Thymus (tissue), 11 donors: Measurements from ENCODE around the gene RCSD1. TPM values are rescaled to one million over a fixed set of nuclear protein-coding genes. Genes with fewer than 3 reads are reported as not detected.

Experiments
- DNase-seq, 9 donors: peaks; one replicate each; pipeline ENCODE4 v3.0.0-alpha.2; 2013; ENCODE audit warnings: low spot score in 9 of 9, low read depth in 6 of 9, missing footprints in 1 of 9
- H3K27ac ChIP-seq, 2 donors: one replicate each; pipeline ENCODE4 v1.5.1; 2013; ENCODE audit warnings: control low read depth in 1 of 2, low read depth in 1 of 2, low read length in 1 of 2, mild to moderate bottlenecking in 1 of 2, moderate library complexity in 1 of 2
- H3K27me3 ChIP-seq, 2 donors: one replicate each; pipeline ENCODE4 v1.5.1; 2013; ENCODE audit warnings: low read length in 1 of 2; ENCODE audit not compliant: control insufficient read depth in 2 of 2, insufficient read depth in 1 of 2
- H3K36me3 ChIP-seq, 2 donors: one replicate each; pipeline ENCODE4 v1.5.1; 2013; ENCODE audit warnings: low read length in 1 of 2, mild to moderate bottlenecking in 1 of 2, moderate library complexity in 1 of 2; ENCODE audit not compliant: control insufficient read depth in 2 of 2, insufficient read depth in 2 of 2
- H3K4me1 ChIP-seq, 2 donors: one replicate each; pipeline ENCODE4 v1.5.1; 2013; ENCODE audit warnings: low read length in 2 of 2; ENCODE audit not compliant: control insufficient read depth in 2 of 2, insufficient read depth in 2 of 2
- H3K4me3 ChIP-seq, 2 donors: one replicate each; pipeline ENCODE4 v1.5.1; 2013; ENCODE audit warnings: low read length in 2 of 2, control low read depth in 1 of 2, mild to moderate bottlenecking in 1 of 2
- H3K9me3 ChIP-seq, 2 donors: one replicate each; pipeline ENCODE4 v1.5.1; 2013; ENCODE audit warnings: low read length in 1 of 2, mild to moderate bottlenecking in 1 of 2; ENCODE audit not compliant: control insufficient read depth in 2 of 2, insufficient read depth in 1 of 2
- WGBS: extraction: QIAGEN DNeasy Blood & Tissue Kit; methylation state at CpG from one replicate; pipeline ENCODE4 v1.1.7; 2013; 5-methylcytosine and 5-hydroxymethylcytosine counted together
- polyA plus RNA-seq: library from polyadenylated mRNA; stranded (reverse); fragments of 200-250 nt; gene quantifications from one replicate; pipeline ENCODE4 v1.2.3, GENCODE V29; 2013
- total RNA-seq: library from RNA; stranded (reverse); fragments of 120-200 nt; gene quantifications from one replicate; pipeline ENCODE4 v1.2.4, GENCODE V29; 2013
- donor health status: healthy.

Gene RCSD1
- total and polyA plus RNA-seq, 2 donors = 69.4 to 95.8 TPM

DNA sequence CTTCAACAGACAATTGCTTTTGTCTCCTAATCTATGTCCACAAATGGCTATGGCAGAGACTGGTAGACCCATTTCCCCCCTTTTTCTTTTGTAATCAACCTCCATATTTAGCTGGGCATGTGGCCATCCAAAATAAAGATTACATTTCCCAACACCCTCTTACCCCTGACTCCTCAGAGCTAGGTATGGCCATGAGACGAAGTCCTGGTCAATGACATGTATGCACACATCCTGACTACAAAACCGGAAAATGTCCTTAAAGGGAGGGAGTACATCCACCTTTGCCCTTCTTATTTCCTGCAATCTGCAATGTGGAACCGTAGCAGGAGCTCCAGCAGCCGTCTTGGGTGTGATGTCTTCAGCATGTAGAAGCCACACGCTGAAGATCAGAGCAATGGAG is 36.2 kb upstream of the RCSD1 start:
- DNase-seq = no peak
- 87% methylated on average over 5 of the region's 5 CpGs for WGBS
- no peaks in the 10 kb centered on the region for H3K4me1 ChIP-seq
- H3K9me3 ChIP-seq = no peaks in the 10 kb centered on the region
- H3K27me3 ChIP-seq = no peaks in the 10 kb centered on the region
- H3K27ac ChIP-seq = no peak overlapping the region
- H3K36me3 ChIP-seq = no peaks in the 10 kb centered on the region
- H3K4me3 ChIP-seq = no peak overlapping the region

DNA sequence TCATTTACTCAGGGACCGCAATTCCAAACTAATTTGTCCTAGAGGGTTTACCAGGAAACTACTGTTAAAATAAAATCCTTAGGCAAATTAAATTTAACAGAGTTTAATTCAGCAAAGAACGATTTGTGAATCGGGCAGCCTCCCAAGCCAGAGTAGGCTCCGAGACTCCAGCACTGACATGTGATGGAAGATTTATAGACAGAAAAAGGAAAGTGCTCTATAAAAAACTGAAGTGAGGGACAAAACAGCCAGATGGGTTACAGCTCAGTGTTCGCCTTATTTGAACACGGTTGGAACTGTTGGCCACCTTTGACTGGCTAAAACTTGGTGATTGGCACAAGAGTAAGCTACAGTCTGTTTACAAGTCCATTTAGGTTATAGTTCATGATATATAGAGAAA is 35.2 kb upstream of the RCSD1 start:
- no peak overlapping the region for H3K27ac ChIP-seq
- no peak overlapping the region for H3K4me3 ChIP-seq
- H3K4me1 ChIP-seq = peaks cover 0 to under 1% of the 10 kb centered on the region in 2 donors
- no peaks in the 10 kb centered on the region for H3K27me3 ChIP-seq
- H3K9me3 ChIP-seq = no peaks in the 10 kb centered on the region
- H3K36me3 ChIP-seq = no peaks in the 10 kb centered on the region
- DNase-seq = no peak
- WGBS = 80% methylated on average over 6 of the region's 6 CpGs

DNA sequence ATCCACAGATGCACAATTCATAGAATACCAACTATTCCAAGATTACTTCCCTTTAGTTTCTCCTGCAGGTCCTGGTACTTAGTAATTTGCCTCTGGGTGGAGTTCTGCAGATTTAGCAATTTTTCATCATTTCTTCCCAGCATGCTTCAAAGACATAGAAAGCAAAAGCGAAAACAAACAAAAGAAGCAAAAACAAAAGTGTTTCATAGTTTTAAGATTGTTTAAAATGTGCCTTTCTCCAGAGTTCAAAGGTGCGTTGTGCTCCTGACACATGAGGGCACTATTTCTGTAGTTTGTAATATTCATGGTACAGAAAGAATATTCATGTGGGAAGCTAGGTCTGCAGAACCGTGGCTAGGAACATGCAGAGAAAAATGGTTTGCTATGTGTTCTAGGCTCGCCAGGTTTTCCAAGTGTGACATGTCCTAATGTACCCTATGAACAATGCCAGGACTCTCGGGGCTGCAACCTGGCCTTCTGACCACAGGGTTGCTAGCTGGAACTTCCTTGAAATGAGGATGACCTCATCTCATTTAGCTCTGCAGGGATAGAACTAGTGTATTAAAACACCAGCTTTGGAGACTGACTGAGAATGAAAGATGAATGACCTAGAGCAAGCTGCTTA is 30.0 kb upstream of the RCSD1 start:
- WGBS = 8% methylated on average over 5 of the region's 5 CpGs
- Histone ChIP-seq H3K36me3 (no peaks in the 10 kb centered on the region), H3K27ac (no peak overlapping the region), H3K27me3 (no peaks in the 10 kb centered on the region), H3K9me3 (no peaks in the 10 kb centered on the region), H3K4me3 (no peak overlapping the region), H3K4me1 (peaks cover 31 to 36% of the 10 kb centered on the region in 2 donors)
- peak in 6 of 9 donors; percentile 56 to 86 (median 61) for DNase-seq

DNA sequence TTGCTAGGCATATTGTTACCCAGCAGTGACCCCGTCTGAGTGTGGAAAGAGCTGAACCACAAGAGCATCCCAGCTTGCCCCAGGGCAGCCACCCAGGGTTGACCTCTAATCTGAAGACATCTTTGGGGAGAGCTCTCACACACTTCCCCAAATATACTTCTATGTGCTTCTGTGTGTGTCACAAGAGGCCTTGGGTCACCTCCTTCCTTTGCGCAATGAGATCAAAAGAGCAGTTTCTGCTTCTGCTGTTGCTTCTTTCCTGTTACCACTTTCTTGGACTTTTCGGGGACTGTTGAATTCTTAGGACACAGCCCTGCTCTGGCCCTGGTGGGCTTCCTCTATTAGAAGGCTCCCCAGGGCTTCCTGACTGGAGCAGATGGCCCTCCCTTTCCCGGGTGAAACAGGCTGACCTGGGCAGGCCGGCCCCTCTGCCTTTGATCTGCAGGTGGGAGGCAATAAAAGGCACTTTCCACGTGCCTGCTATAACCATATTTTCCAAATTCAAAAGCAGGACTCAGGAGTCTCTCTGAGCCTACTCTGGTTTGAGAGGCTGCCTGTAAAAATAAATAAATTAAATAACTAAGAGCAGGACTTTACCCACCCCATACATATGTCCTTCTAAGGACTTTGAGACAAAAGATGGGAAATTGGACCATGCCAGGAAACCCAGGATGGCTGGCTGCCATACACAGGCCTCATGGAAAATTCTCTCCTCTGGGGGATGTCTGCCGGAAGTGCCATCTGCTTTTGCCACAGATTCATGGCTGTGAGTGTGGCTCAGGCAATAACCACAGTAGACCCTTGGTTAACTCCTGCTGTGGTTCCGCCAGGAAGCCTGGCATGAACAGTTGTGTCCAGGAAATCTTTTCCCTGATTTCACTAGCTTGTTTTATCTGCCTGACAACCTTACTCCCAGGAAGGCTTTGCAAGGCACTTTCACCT is 28.3 kb upstream of the RCSD1 start:
- Histone ChIP-seq H3K27ac (peak overlapping the region; percentile 40 to 64), H3K9me3 (peaks cover 0 to 2% of the 10 kb centered on the region in 2 donors), H3K27me3 (no peaks in the 10 kb centered on the region), H3K4me1 (peaks cover 31 to 36% of the 10 kb centered on the region in 2 donors), H3K36me3 (no peaks in the 10 kb centered on the region), H3K4me3 (no peak overlapping the region)
- WGBS = 19% methylated on average over 8 of the region's 8 CpGs
- DNase-seq = peak in 1 of 9 donors; percentile 65

DNA sequence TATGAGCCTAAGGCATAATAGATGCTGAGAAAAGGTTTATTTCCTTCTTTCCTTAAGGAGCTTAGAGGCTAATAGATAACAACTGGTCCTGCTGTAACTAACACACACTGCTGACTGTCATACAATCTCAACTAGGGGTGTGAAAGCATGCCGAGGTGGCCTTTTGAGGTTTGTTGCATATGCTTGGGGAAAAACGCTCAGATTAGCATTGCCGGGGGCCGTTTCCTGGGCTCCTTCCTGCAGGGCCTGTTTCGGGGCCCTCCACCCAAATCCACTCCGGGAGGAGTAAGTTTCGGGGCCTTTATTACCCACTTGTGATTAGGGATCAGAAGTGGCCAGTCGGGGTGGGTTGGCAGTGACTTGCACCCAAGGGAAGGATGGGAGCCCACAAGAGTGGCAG is 27.2 kb upstream of the RCSD1 start:
- DNase-seq = peak in 1 of 9 donors; percentile 48
- Histone ChIP-seq H3K27me3 (no peaks in the 10 kb centered on the region), H3K4me3 (no peak overlapping the region), H3K4me1 (peaks cover 31 to 36% of the 10 kb centered on the region in 2 donors), H3K9me3 (peaks cover 4 to 11% of the 10 kb centered on the region in 2 donors), H3K27ac (no peak overlapping the region), H3K36me3 (no peaks in the 10 kb centered on the region)
- 51% methylated on average over 8 of the region's 8 CpGs for WGBS

DNA sequence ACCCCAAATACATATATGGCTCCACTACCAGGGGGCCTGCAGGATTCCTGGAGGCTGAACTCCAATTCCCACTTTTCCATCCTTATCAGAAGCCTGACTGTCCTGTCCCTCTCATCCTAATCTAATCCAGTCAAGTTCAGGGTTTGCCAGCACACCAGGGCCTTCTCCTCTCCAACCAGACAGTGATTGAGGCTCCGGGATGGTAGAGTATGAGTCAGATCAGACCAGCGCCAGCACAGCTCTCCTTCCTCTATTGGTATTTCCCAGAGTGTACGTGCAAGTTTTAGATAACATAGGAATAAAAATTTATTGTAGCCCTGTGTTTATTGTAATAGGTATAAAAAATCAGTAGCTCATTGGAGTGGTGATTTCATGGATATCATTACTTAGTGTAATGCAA is 24.5 kb upstream of the RCSD1 start:
- WGBS = 98% methylated on average over 3 of the region's 3 CpGs

DNA sequence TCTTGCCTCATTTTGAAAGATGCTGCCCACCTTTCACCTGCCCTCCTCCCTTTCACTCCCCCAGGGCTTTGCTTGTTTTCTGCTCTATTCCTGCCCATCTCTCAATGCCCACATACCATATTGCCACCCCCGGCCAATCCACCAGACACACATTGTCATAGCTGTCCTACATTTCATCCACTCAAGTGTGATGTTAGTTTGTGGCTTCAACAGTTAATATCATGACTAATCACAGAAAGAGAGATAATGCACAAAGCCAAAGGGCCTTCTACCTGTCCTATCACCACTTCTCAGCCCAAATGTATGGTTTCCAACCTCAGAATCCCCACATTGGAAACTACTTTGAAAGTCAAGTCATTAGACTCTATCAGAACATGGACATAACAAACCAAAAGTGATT is 18.0 kb upstream of the RCSD1 start:
- H3K9me3 ChIP-seq = peaks cover 4 to 13% of the 10 kb centered on the region in 2 donors
- WGBS = 97% methylated on average over 1 of the region's 1 CpG
- H3K27me3 ChIP-seq = no peaks in the 10 kb centered on the region
- no peak overlapping the region for H3K4me3 ChIP-seq
- no peaks in the 10 kb centered on the region for H3K36me3 ChIP-seq
- no peak overlapping the region for H3K27ac ChIP-seq
- no peak for DNase-seq
- peaks cover 9 to 16% of the 10 kb centered on the region in 2 donors for H3K4me1 ChIP-seq

More for the DNA sequence above, 24.5 kb upstream of the RCSD1 start:
- Histone ChIP-seq H3K27ac (no peak overlapping the region), H3K36me3 (no peaks in the 10 kb centered on the region), H3K4me1 (peaks cover 27 to 29% of the 10 kb centered on the region in 2 donors), H3K9me3 (peaks cover 4 to 15% of the 10 kb centered on the region in 2 donors), H3K27me3 (no peaks in the 10 kb centered on the region), H3K4me3 (no peak overlapping the region)
- no peak for DNase-seq

DNA sequence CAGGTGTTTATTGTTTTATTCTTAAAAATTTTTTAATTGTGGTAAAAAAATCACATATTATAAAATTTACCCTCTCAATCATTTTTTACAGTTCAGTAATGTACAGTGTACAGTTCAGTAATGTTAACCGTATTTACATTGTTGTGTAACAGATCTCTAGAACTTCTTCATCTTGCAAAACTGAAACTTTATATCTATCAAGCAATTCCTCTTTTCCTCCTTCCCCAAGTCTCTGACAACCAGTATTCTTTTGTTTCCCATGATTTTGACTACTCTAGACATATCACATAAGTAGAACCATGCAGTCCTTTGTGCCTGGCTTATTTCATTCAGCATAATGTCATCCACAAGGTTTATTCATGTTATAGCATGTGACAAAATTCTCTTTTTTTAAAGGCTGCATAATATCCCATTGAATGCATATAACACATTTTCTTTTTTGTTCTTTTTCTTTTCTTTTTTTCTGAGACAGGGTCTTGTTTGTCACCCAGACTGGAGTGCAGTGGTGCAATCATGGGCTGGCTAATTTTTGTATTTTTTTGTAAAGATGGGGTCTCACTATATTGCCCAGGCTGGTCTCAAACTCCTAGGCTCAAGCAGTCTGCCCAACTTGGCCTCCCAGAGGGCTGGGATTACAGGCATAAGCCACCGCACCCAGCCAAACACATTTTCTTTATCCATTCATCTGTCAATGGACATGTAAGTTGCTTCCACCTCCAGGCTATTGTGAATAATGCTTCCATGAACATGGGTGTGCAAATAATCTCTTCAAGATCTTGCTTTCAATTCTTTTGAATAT is 17.2 kb upstream of the RCSD1 start:
- peaks cover 12 to 24% of the 10 kb centered on the region in 2 donors for H3K4me1 ChIP-seq

More for the DNA sequence above, 17.2 kb upstream of the RCSD1 start:
- DNase-seq = no peak
- Histone ChIP-seq H3K36me3 (no peaks in the 10 kb centered on the region), H3K4me3 (no peak overlapping the region), H3K27ac (no peak overlapping the region), H3K27me3 (no peaks in the 10 kb centered on the region), H3K9me3 (peaks cover 0 to 7% of the 10 kb centered on the region in 2 donors)
- WGBS = 87% methylated on average over 2 of the region's 2 CpGs
